GM19324 (cell line): ENCODE measurements around the gene GSE1.

Experiments
- ATAC-seq: cut with Tn5 transposase; IDR thresholded peaks from one replicate; pipeline ENCODE4 v1.9.1; 2021; ENCODE audit warnings: mild to moderate bottlenecking, moderate library complexity; ENCODE audit not compliant: unreplicated experiment, low FRiP score

Gene GSE1

GRCh38 chr16:85605051-85605911 lies 7.8 kb upstream of the GSE1 start:
- no peak for ATAC-seq

GRCh38 chr16:85605912-85606841 lies 6.9 kb upstream of the GSE1 start:
- ATAC-seq: no peak

- no peak for ATAC-seq
Measured at GRCh38 chr16:85606904-85607303, 6.2 kb upstream of the GSE1 start.

- ATAC-seq: no peak
Measured at GRCh38 chr16:85607321-85607765, 5.8 kb upstream of the GSE1 start.

GRCh38 chr16:85607796-85608514 lies 5.2 kb upstream of the GSE1 start:
- ATAC-seq: no peak

- ATAC-seq: no peak
Measured at GRCh38 chr16:85608515-85608885, 4.6 kb upstream of the GSE1 start.

GRCh38 chr16:85608887-85609286 lies 4.2 kb upstream of the GSE1 start:
- ATAC-seq: no peak

GRCh38 chr16:85609539-85609938 lies 3.6 kb upstream of the GSE1 start:
- ATAC-seq: no peak

- ATAC-seq: no peak
Measured at GRCh38 chr16:85610059-85610445, 3.1 kb upstream of the GSE1 start.

GRCh38 chr16:85610446-85611193 lies 2.5 kb upstream of the GSE1 start:
- ATAC-seq: no peak

GRCh38 chr16:85611194-85611443 lies 2.0 kb upstream of the GSE1 start:
- ATAC-seq: no peak

- no peak for ATAC-seq
Measured at GRCh38 chr16:85611444-85612190, 1.5 kb upstream of the GSE1 start.

- no peak for ATAC-seq
Measured at GRCh38 chr16:85612191-85612800, 826 bp upstream of the GSE1 start.

GRCh38 chr16:85613604-85614337 lies 649 bp downstream of the GSE1 start:
- ATAC-seq: no peak

GRCh38 chr16:85614338-85615013 lies 1.4 kb downstream of the GSE1 start:
- no peak for ATAC-seq

- no peak for ATAC-seq
Measured at GRCh38 chr16:85615014-85615851, 2.1 kb downstream of the GSE1 start.
